ENCODE results near the gene TSHB.

- TF ChIP-seq POLR2AphosphoS5 (IDR thresholded peaks at IDR 0.05) (no peak), POLR2A (IDR thresholded peaks at IDR 0.05) (no peak), CTCF (IDR thresholded peaks at IDR 0.05) (no peak)
Measured at GRCh38 chr1:115077286-115077983, 47.8 kb downstream of the TSHB start.
